T-helper 1 cell treated with Interleukin-12 subunit alpha and Interleukin-12 subunit beta and Interleukin-4 antibody, amounts not matched to agents 30 μg/mL and 1 μg/mL, for 36 hours (primary cell): ENCODE data around the gene SLC36A3.

Source experiments
- H3K27ac Mint-ChIP-seq: one replicate; pipeline ENCODE4 v1.8.0; 2021; ENCODE audit warnings: mild to moderate bottlenecking, mixed read lengths
- H3K27me3 Mint-ChIP-seq: one replicate; pipeline ENCODE4 v1.8.0; 2021; ENCODE audit warnings: low read depth, mixed read lengths
- H3K36me3 Mint-ChIP-seq: one replicate; pipeline ENCODE4 v1.8.0; 2021; ENCODE audit warnings: low read depth, mixed read lengths
- H3K4me1 Mint-ChIP-seq: one replicate; pipeline ENCODE4 v1.8.0; 2021; ENCODE audit warnings: low read depth, mixed read lengths
- H3K4me3 Mint-ChIP-seq: one replicate; pipeline ENCODE4 v1.8.0; 2021; ENCODE audit warnings: mild to moderate bottlenecking, moderate library complexity, mixed read lengths
- H3K9me3 Mint-ChIP-seq: one replicate; pipeline ENCODE4 v1.8.0; 2021; ENCODE audit warnings: mixed read lengths

Gene SLC36A3

DNA sequence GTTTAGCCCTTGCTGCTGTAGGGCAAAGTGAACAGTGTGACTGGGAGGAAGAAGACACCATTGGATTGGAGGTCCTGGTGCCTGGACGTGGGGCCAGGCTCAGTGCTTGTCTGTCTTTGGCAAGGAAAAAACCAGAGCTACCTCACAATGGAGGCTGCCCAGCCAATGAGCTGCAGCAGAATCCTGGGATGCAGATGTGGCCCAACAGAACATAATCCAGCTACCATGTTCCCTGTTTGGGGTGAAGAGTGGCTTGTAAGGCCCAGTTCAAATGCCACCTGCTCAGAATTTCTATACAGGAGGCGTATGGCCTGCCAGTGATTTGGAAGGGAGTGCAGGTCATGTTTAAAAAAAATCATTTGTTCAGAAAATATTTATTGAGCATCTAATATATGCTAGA, at the start of gene SLC36A3:
Gene SLC36A3 (minus strand): TSS at position 101 of the 400 bp plus-strand sequence. CDS start 412 bp downstream, outside the sequence.
- Mint-ChIP-seq H3K27ac (no peak within 1 kb of the TSS), H3K9me3 (no peaks in the 10 kb centered on the region), H3K4me1 (no peaks in the 10 kb centered on the region), H3K4me3 (no peak within 1 kb of the TSS), H3K27me3 (peaks cover 45% of the 10 kb centered on the region), H3K36me3 (no peaks in the 10 kb centered on the region)

DNA sequence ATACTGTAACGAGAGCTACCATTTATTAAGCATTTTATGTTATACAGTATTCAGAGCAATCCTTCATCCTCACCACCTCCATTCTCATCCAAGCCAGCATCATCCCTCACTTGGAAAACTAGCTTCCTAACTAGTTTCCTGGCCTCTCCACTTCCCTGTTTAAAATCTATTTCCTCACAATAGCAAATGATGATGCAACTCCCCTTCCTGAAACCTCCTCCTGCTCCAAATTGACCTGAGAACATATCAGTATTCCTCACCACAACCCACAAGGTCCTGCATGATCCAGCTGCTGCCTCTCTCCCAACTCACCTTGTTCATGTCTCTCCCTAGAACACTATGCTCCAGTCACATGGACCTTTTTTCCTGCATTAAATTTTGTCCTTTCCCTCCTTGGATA, 48.1 kb upstream of the SLC36A3 start:
- peaks cover 12% of the 10 kb centered on the region for H3K27me3 Mint-ChIP-seq

DNA sequence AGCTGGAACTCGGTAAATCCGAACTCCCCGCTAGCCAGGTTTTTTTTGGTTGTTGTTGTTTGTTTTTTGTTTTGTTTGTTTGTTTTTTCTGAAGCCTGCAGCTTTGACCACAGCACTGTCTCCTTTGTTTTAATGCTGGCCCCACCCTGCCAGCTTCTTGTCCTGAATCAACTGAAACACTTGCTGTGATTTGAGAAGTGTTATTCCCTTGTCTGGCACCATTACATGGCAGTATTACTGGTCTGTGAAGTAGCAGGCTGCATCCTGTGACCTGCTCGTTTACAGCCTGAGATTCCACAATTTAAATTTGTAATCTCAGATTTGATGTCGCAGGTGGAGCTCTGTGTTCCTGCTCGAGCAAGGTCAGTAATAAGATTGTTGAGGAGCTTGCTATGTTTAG, 45.2 kb upstream of the SLC36A3 start:
- Mint-ChIP-seq H3K36me3 (no peaks in the 10 kb centered on the region), H3K27ac (no peak overlapping the region), H3K27me3 (peaks cover 14% of the 10 kb centered on the region), H3K4me1 (no peaks in the 10 kb centered on the region), H3K4me3 (no peak overlapping the region), H3K9me3 (no peaks in the 10 kb centered on the region)

More for the DNA sequence above, 48.1 kb upstream of the SLC36A3 start:
- Mint-ChIP-seq H3K36me3 (no peaks in the 10 kb centered on the region), H3K27ac (no peak overlapping the region), H3K4me1 (no peaks in the 10 kb centered on the region), H3K4me3 (no peak overlapping the region), H3K9me3 (no peaks in the 10 kb centered on the region)

DNA sequence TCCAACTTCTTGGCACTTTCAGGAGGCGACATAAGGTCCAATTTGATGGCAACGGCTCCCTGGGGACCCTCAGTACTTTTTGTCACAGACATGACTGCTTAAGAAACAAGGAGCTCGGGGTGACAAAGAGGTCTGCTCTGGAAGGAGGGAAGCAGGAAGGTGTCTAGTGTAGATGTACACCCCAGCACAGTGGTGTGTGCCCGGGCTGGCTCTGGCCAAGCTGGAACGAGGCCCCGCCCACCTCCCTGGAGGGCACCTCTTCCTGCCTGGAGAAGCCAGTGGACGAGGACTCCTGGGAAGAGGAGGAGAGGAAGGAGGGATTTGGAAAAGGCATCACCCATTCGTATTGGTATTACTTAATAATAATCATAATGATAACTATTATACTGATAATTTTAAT, 43.8 kb upstream of the SLC36A3 start, which contains the start of gene SLC36A2:
Gene SLC36A2 (minus strand): TSS at position 191 of the 400 bp plus-strand sequence. CDS start 99 bp downstream, at position 92.
- Mint-ChIP-seq H3K27ac (no peak within 1 kb of the TSS), H3K27me3 (peaks cover 15% of the 10 kb centered on the region)

DNA sequence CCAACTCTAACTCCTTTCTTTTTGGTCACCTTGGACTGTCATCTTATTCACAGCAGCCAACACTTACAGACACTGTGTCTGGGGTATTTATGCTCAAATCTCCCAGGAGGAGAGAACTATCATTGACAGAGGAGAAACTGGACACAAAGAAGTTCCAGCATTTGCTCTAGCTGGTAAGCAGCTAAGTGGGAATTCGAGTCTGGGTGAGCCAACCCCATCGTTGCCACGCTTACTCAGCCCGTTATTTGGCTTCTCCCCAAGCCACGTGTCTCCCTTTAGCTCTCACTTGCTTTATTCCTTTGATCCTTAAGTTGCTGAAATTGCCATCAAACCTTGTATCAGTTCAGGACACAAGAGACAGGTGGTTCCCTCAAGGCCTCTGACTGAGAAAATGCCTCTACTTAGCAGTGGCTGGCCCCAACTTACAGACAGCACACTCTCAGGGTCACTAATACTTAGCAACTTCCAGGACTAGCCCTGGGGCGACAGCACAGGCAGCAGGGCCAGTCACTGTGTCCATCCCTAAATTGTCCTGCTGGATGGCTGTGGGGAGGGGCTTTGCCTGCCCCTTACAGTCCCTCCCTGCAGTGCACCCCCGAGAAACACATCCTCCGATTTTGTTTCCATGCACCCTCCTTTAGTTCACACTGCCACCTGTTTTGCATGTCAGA, 42.4 kb upstream of the SLC36A3 start:
- no peaks in the 10 kb centered on the region for H3K4me1 Mint-ChIP-seq
- H3K27me3 Mint-ChIP-seq: peaks cover 24% of the 10 kb centered on the region
- no peak overlapping the region for H3K27ac Mint-ChIP-seq
- H3K36me3 Mint-ChIP-seq: no peaks in the 10 kb centered on the region
- no peaks in the 10 kb centered on the region for H3K9me3 Mint-ChIP-seq
- no peak overlapping the region for H3K4me3 Mint-ChIP-seq

More for the DNA sequence above, 43.8 kb upstream of the SLC36A3 start, which contains the start of gene SLC36A2:
- Mint-ChIP-seq H3K36me3 (no peaks in the 10 kb centered on the region), H3K4me1 (no peaks in the 10 kb centered on the region), H3K4me3 (no peak within 1 kb of the TSS), H3K9me3 (no peaks in the 10 kb centered on the region)

DNA sequence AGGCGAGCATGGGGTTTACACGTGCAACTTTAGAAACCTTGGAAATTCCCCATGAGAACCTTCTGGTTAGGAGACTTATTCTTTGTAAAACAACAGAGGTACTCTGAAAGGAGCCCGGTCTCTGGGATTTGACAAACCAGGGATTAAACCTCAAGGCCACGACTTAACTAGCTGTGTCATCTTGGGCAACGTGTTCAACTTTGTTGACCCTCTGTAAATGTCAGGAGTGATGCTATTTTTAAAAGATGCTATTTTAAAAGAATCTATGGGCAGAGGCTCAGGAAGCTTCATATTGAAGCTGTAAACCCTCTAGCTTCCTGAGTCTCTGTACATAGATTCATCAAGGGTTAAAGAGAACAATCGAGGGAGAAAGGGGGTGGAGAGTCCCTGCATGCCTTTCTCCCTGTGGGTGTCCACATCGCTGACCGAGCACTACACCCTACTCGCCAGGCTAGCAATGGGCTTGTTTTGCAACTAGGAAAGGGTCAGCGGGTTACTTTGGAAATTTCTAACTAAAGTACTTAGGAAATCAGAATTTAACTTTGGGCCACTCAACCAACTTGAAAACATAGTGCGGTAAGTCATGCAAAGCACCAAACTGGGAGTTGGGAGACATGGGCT, 41.7 kb upstream of the SLC36A3 start:
- Mint-ChIP-seq H3K9me3 (no peaks in the 10 kb centered on the region), H3K4me3 (no peak overlapping the region), H3K36me3 (no peaks in the 10 kb centered on the region), H3K4me1 (no peaks in the 10 kb centered on the region), H3K27ac (no peak overlapping the region), H3K27me3 (peaks cover 26% of the 10 kb centered on the region)

DNA sequence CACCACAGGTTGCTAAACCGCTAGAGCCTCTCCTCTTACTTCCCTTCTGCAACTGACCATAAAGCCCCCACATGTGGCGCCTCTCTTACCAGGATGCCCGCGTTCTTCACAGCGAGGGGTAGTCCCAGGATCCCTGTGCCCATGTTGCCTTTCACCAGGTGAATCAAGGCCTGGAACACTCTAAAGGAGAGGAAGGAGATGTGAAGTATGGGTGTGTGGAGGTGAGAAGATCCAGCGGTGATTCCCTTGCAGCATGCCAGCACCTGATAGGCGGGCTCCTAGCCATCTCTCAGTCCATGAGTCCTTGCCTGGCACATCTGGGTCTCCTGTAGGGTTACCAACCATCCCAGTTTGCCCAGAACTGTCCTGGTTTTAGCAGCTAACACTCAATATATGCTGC, 40.5 kb upstream of the SLC36A3 start:
- Mint-ChIP-seq H3K27ac (no peak overlapping the region), H3K4me1 (no peaks in the 10 kb centered on the region), H3K27me3 (peaks cover 29% of the 10 kb centered on the region), H3K9me3 (no peaks in the 10 kb centered on the region), H3K4me3 (no peak overlapping the region), H3K36me3 (no peaks in the 10 kb centered on the region)

DNA sequence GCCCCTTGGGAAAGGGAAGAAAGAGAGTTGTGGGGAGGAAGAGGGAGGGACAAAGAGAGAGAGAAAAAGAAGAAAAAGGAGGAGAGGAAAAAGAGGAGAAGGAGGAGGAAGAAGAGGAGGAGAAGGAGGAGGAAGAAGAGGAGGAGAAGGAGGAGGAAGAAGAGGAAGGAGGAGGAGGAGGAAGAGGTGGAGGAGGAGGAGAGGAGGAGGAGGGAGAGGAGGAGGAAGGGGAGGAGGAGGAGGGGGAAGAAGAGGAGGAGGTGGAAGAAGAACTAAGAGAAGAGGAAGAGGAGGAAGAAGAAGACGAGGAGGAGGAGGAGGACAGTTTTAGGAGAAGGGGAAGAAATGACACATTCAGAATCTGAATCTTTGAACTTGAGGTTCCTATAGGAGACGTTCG, 36.4 kb upstream of the SLC36A3 start:
- Mint-ChIP-seq H3K9me3 (no peaks in the 10 kb centered on the region), H3K27ac (no peak overlapping the region), H3K4me1 (no peaks in the 10 kb centered on the region), H3K4me3 (no peak overlapping the region), H3K27me3 (peaks cover 26% of the 10 kb centered on the region), H3K36me3 (no peaks in the 10 kb centered on the region)

DNA sequence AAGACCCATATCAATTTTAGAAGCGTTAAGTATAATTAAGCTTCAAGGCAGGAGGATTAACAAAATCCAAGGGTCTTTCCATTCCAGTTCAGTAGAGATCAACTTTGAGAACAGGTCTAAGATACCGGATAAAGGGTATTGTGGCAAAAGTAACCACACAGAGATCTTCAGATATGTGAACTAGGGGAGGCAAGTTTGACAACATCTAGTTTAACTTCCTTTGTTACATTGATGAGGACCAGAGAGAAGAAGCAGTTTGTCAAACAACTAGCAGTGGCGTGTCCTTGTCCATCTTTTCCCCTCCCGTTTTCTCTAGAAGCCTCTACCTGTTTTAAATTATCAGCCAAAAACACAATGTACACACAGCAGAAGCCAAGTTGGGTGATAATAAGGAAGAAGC, 35.2 kb upstream of the SLC36A3 start:
- no peaks in the 10 kb centered on the region for H3K4me1 Mint-ChIP-seq
- H3K27me3 Mint-ChIP-seq: peaks cover 26% of the 10 kb centered on the region
- no peak overlapping the region for H3K4me3 Mint-ChIP-seq
- H3K27ac Mint-ChIP-seq: no peak overlapping the region
- no peaks in the 10 kb centered on the region for H3K9me3 Mint-ChIP-seq
- H3K36me3 Mint-ChIP-seq: no peaks in the 10 kb centered on the region

DNA sequence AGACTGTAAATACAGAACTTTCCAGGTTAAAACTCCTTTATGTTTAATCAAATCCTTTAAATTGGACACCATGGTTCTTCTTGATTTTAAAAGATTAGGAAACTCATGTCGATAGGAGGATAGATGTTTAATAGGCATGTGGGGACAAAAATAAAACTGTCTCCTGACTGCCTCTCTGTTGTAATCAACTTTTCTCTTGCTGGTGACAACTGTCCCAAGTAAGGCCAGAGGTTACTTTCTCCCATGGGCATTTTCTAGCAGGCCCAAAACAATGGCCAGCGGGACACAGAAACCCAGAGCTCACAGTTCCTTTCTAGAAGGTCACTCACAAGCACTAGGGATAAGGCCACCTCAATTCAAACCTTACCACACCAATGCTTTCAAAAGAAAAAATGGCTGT, 29.3 kb upstream of the SLC36A3 start:
- Mint-ChIP-seq H3K27ac (no peak overlapping the region), H3K36me3 (no peaks in the 10 kb centered on the region), H3K4me3 (no peak overlapping the region), H3K27me3 (peaks cover 6% of the 10 kb centered on the region), H3K4me1 (no peaks in the 10 kb centered on the region), H3K9me3 (no peaks in the 10 kb centered on the region)

DNA sequence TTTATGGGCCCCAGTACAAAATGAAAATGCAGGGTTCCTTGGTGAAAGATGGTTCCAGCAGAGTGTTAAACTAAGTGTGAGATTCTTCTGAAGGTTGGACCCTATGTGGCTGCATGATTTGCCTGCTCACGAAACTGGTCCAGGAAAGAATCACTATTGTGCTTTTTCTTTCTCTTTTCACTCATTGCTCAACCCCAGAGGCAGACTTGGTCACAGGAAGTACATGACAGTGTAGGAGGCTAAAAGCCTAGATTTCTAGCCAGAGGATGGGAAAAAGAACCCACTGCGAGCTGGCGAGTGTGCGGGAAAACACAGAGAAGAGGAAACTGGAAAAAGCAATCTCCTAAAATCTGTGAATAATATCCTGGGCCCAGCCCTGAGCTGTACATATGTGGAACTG, 25.2 kb upstream of the SLC36A3 start:
- H3K36me3 Mint-ChIP-seq: no peaks in the 10 kb centered on the region
- peaks cover 3% of the 10 kb centered on the region for H3K27me3 Mint-ChIP-seq
- no peak overlapping the region for H3K27ac Mint-ChIP-seq
- no peaks in the 10 kb centered on the region for H3K4me1 Mint-ChIP-seq
- no peak overlapping the region for H3K4me3 Mint-ChIP-seq
- H3K9me3 Mint-ChIP-seq: no peaks in the 10 kb centered on the region

DNA sequence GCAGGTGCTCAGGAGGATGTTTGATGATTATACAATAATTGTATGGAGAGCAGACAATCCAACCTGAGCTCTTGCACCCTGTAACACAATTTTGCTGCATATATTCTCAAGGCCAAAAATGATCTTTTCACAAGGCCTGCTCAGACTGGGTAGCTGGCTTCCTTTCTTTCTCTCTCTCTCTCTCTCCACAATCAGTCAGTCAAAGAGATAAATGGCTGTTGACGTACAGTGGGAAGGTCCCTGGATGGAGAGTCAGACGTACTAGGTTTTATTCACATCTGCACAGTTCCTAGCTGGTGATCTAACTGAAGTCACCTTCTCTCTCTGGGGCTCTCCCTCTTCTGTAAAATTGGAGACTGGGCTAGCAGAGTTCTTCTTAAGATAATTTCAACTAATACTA, 24.0 kb upstream of the SLC36A3 start:
- Mint-ChIP-seq H3K4me3 (no peak overlapping the region), H3K27ac (no peak overlapping the region), H3K9me3 (no peaks in the 10 kb centered on the region), H3K4me1 (no peaks in the 10 kb centered on the region), H3K36me3 (no peaks in the 10 kb centered on the region), H3K27me3 (peaks cover 3% of the 10 kb centered on the region)

DNA sequence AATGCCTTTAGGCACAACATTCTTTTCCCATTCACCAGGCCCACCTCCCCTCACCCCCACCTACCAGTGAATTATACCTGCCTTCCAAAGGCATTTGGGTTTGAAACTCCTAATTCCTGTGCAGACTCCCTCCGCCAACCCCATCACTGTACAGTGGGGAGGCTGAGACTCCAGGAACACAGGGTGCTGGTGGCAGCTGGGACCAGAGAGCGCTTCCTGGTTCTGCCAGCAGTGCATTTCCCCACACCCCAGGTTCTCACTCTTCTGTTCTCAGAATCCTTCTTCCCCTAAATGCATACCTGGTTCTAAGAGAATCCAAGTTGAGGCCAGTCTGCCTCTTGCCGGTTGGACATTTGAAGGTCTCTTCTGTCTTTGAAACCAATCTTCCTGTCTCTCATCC, 22.7 kb upstream of the SLC36A3 start:
- no peak overlapping the region for H3K27ac Mint-ChIP-seq
- peaks cover 3% of the 10 kb centered on the region for H3K27me3 Mint-ChIP-seq
- H3K36me3 Mint-ChIP-seq: no peaks in the 10 kb centered on the region
- H3K9me3 Mint-ChIP-seq: no peaks in the 10 kb centered on the region
- H3K4me3 Mint-ChIP-seq: no peak overlapping the region
- no peaks in the 10 kb centered on the region for H3K4me1 Mint-ChIP-seq

DNA sequence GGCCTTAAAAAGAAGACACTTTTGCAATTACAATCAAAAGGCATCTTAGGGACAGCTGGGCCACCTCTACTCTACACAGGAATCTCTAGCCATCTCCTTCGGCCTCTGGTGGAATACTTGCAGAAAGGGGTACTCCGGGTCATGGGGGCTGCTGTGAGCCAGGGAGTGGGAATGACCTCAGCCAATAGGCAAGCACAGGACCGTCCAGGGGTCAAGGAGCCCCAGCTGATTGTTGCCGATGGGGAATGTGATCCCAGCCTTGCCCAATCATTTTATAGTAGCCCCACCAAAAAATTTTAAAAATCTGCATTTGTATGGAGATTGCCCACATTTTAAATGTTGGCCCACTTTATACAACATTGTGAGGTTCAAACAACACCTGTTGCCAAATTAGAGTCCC, 16.9 kb upstream of the SLC36A3 start:
- H3K4me3 Mint-ChIP-seq: no peak overlapping the region
- no peaks in the 10 kb centered on the region for H3K36me3 Mint-ChIP-seq
- no peak overlapping the region for H3K27ac Mint-ChIP-seq
- H3K4me1 Mint-ChIP-seq: peaks cover 1% of the 10 kb centered on the region
- no peaks in the 10 kb centered on the region for H3K9me3 Mint-ChIP-seq
- H3K27me3 Mint-ChIP-seq: peaks cover 12% of the 10 kb centered on the region
